K562 (cell line): ENCODE measurements around the gene ARHGAP12. TPM values are rescaled to one million over a fixed set of nuclear protein-coding genes. Genes with fewer than 3 reads are reported as not detected.
A peak's percentile ranks its signal among the peaks of the same experiment; 100 is the strongest.

ENCODE experiments used
- ATAC-seq: fragments of 200-7000 bp; cut with Tn5 transposase; 3 replicates; pipeline ENCODE4 v1.9.1; 2020; ENCODE audit warnings: moderate library complexity
- BruUV-seq: library from RNA; stranded (reverse); fragments of 400-500 nt; replicated peaks from 2 replicates; lab custom pipeline; 2021; lab: Mats Ljungman, UMichigan
- CTCF ChIA-PET: fragments of 300-600 bp; formaldehyde crosslinking; extraction: SDS; loops from one replicate; lab custom pipeline; 2021; ENCODE audit warnings: low intra/inter-chr PET ratio; lab: Yijun Ruan, JAX
- POLR2A ChIA-PET: fragments of 300-600, 350-650 bp; sonication (Branson Sonifier 250); formaldehyde crosslinking; extraction: SDS; loops from one replicate; lab custom pipeline; 2021; ENCODE audit warnings: antibody characterized with exemption, inconsistent platforms; lab: Yijun Ruan, JAX
- DNase-seq, 4 experiments: peaks; one replicate each; pipeline versions ENCODE4 v3.0.0 to v3.0.0-alpha.2; 2011 to 2018; ENCODE audit warnings: low spot score in 3 of 4, mixed read lengths in 3 of 4; ENCODE audit errors: extremely low read depth in 1 of 4
- FAIRE-seq: peaks from 2 replicates; lab custom pipeline; 2011; peaks lifted over from hg19 to GRCh38; lab: Jason Lieb, UNC
- H2AFZ ChIP-seq: 2 replicates; pipeline ENCODE4 v1.6.0; 2011; ENCODE audit warnings: low read depth, low read length, control low read depth, inconsistent platforms
- H3K27ac ChIP-seq: fragments of 200-600 bp; 3 replicates; pipeline ENCODE4 v1.8.0; 2011; ENCODE audit warnings: low read depth, mild to moderate bottlenecking, control low read depth, inconsistent platforms, low read length, moderate library complexity, mixed read lengths; ENCODE audit errors: extremely low read depth
- H3K27me3 ChIP-seq, 2 experiments: fragments of 300-600 bp in 1 of 2; 2 replicates in 1 of 2; 3 replicates in 1 of 2; pipeline versions ENCODE4 v1.6.0 to v1.8.0; 2011; ENCODE audit warnings: inconsistent platforms in 2 of 2, low read length in 2 of 2, mild to moderate bottlenecking in 1 of 2, mixed read lengths in 1 of 2, moderate library complexity in 1 of 2; ENCODE audit not compliant: control insufficient read depth in 2 of 2, insufficient read depth in 2 of 2
- H3K36me3 ChIP-seq: fragments of 300-600 bp; 3 replicates; pipeline ENCODE4 v1.8.0; 2011; ENCODE audit warnings: mild to moderate bottlenecking, low read length, inconsistent platforms; ENCODE audit not compliant: control insufficient read depth, insufficient read depth
- H3K4me1 ChIP-seq, 2 experiments: fragments of 200-600 bp in 1 of 2; replicated peaks in 1 of 2; 2 replicates in 1 of 2; 3 replicates in 1 of 2; pipeline versions ENCODE4 v1.5.1 to v1.8.0; 2011; ENCODE audit warnings: inconsistent platforms in 2 of 2, low read length in 2 of 2, mild to moderate bottlenecking in 1 of 2, mixed read lengths in 1 of 2, moderate library complexity in 1 of 2; ENCODE audit not compliant: control insufficient read depth in 2 of 2, insufficient read depth in 2 of 2
- H3K4me2 ChIP-seq: 2 replicates; pipeline ENCODE4 v1.6.1; 2011; ENCODE audit warnings: low read length, control low read depth, inconsistent platforms, mixed read lengths; ENCODE audit not compliant: insufficient read depth
- H3K4me3 ChIP-seq: fragments of 200-600 bp; sonication (generic), shearing (Covaris generic); 2 replicates; pipeline ENCODE4 v1.5.1; 2016; ENCODE audit warnings: control low read depth, inconsistent platforms
- H3K79me2 ChIP-seq: fragments of 200-600 bp; 3 replicates; pipeline ENCODE4 v1.8.0; 2011; ENCODE audit warnings: low read length, inconsistent platforms; ENCODE audit not compliant: control insufficient read depth, insufficient read depth
- H3K9ac ChIP-seq, 2 experiments: 2 replicates each; pipeline versions ENCODE4 v1.6.0 to v1.6.1; 2011; ENCODE audit warnings: low read depth in 2 of 2, low read length in 2 of 2, control low read depth in 1 of 2, inconsistent platforms in 1 of 2, mild to moderate bottlenecking in 1 of 2, mixed read lengths in 1 of 2; ENCODE audit not compliant: insufficient read depth in 1 of 2
- H3K9me1 ChIP-seq: one replicate; pipeline ENCODE4 v1.6.0; 2011; ENCODE audit warnings: inconsistent platforms, mild to moderate bottlenecking, low read length, moderate library complexity; ENCODE audit not compliant: control insufficient read depth, insufficient read depth
- H3K9me3 ChIP-seq: replicated peaks from 2 replicates; pipeline ENCODE4 v1.5.1; 2011; ENCODE audit warnings: low read depth, low read length, inconsistent platforms; ENCODE audit not compliant: control insufficient read depth, insufficient read depth
- H4K20me1 ChIP-seq: replicated peaks from 2 replicates; pipeline ENCODE4 v1.6.1; 2011; ENCODE audit warnings: low read length, inconsistent platforms, mixed read lengths; ENCODE audit not compliant: control insufficient read depth, insufficient read depth
- CEBPB ChIP-seq: fragments of 450-650 bp; IDR thresholded peaks from 2 replicates; pipeline ENCODE4 v1.6.1; 2016; ENCODE audit warnings: missing genetic modification characterization, missing compliant biosample characterization
- CEBPG ChIP-seq, 3 experiments: fragments of 200-800 bp in 1 of 3; sonication (Bioruptor generic) in 1 of 3; sonication (generic) in 1 of 3; formaldehyde crosslinking in 1 of 3; IDR thresholded peaks in 2 of 3; conservative IDR thresholded peaks in 1 of 3; 2 replicates each; pipeline versions ENCODE4 v1.6.1 to v1.8.0; 2016 to 2022; ENCODE audit warnings: missing compliant biosample characterization in 2 of 3, missing genetic modification characterization in 2 of 3, mild to moderate bottlenecking in 1 of 3, missing genetic modification reagents in 1 of 3
- HNRNPUL1 ChIP-seq: fragments of 200-400 bp; formaldehyde crosslinking; IDR thresholded peaks from 2 replicates; pipeline ENCODE4 v1.6.1; 2017; ENCODE audit warnings: low read length
- JUN ChIP-seq, 2 experiments: sonication (generic) in 1 of 2; formaldehyde crosslinking in 1 of 2; IDR thresholded peaks; 2 replicates each; pipeline versions ENCODE4 v1.6.1 to v1.8.0; 2012 to 2022; ENCODE audit warnings: borderline replicate concordance in 2 of 2, mild to moderate bottlenecking in 2 of 2, improper control_type of control experiment in 1 of 2, low read depth in 1 of 2, low read length in 1 of 2, missing genetic modification reagents in 1 of 2
- MAFK ChIP-seq: IDR thresholded peaks from 2 replicates; pipeline ENCODE4 v1.6.1; 2011; ENCODE audit warnings: low read length, improper control_type of control experiment
- VEZF1 ChIP-seq: fragments of 200-800 bp; sonication (Bioruptor generic); IDR thresholded peaks from 2 replicates; pipeline ENCODE4 v1.6.1; 2017; ENCODE audit warnings: missing genetic modification characterization, missing compliant biosample characterization
- ZNF639 ChIP-seq, 2 experiments: fragments of 200-800 bp in 1 of 2; sonication (Bioruptor generic) in 1 of 2; sonication (generic) in 1 of 2; formaldehyde crosslinking in 1 of 2; IDR thresholded peaks in 1 of 2; conservative IDR thresholded peaks in 1 of 2; 2 replicates each; pipeline versions ENCODE4 v1.5.0 to v1.6.1; 2016 to 2020; ENCODE audit warnings: missing compliant biosample characterization in 1 of 2, missing genetic modification characterization in 1 of 2, missing genetic modification reagents in 1 of 2
- WGBS: fragments of 100-300 bp; shearing (Covaris generic); methylation state at CpG from one replicate; pipeline ENCODE4 v1.1.6; 2016; ENCODE audit warnings: low coverage, mixed read lengths; ENCODE audit not compliant: insufficient coverage; ENCODE audit errors: missing lambda C conversion rate; 5-methylcytosine and 5-hydroxymethylcytosine counted together
- in situ Hi-C: fragments of 300-500 bp; cut with MboI; formaldehyde crosslinking; loops from 4 replicates; pipeline ENCODE4 v1.15.0; 2018; ENCODE audit warnings: inconsistent platforms, mixed read lengths
- intact Hi-C: fragments of 100-400 bp; cut with micrococcal nuclease; formaldehyde crosslinking; loops from 2 replicates; pipeline ENCODE4 v1.14.2; 2022
- polyA plus RNA-seq, 8 experiments: library from polyadenylated mRNA; depleted of rRNA in 4 of 8; stranded (reverse) in 5 of 8; unstranded in 3 of 8; fragments of >200 nt; fragmentation: Nextera tagmentation in 2 of 8; fragmentation: Illumina TruSeq in 1 of 8; extraction: Ambion mirVana in 2 of 8; extraction: Trizol in 1 of 8; gene quantifications; 2 replicates each; pipeline versions ENCODE4 v1.2.1 to v1.2.3, GENCODE V29; 2011 to 2014; ENCODE audit warnings: inconsistent platforms in 1 of 8, missing spikeins in 1 of 8
- total RNA-seq, 7 experiments: library from RNA; depleted of rRNA in 6 of 7; stranded (reverse); fragments of >200 nt in 6 of 7; fragmentation: Illumina TruSeq in 2 of 7; extraction: Trizol in 2 of 7; gene quantifications; 2 replicates each; pipeline versions ENCODE4 v1.2.1 to v1.2.3, GENCODE V29; 2011 to 2021; ENCODE audit warnings: low replicate concordance in 1 of 7

ARHGAP12 gene
- total and polyA plus RNA-seq, 9 of the 15 experiments (the other 6 are each of a cell fraction or from before 2014, with no cell fraction given): 4.4 to 18.7 (median 10.1) TPM

- FAIRE-seq (no peak), ATAC-seq (no peak), DNase-seq (no peak)
- H3K79me2 ChIP-seq: no peaks in the 10 kb centered on the region
- 12% methylated on average over 2 of the region's 2 CpGs for WGBS
- intact Hi-C loops (no loop called here), in situ Hi-C loops (no loop called here)
- TF ChIP-seq VEZF1 (CRISPR knock-in tag) (peak; percentile 47; the same call in 1 of the 2 replicates), MAFK (no peak)
- ChIA-PET CTCF (no interaction called here), POLR2A (no interaction called here)
- H3K27me3 ChIP-seq: no peaks in the 10 kb centered on the region
- H3K27ac ChIP-seq: no peak overlapping the region
- BruUV-seq: no TSS peak
- no peaks in the 10 kb centered on the region for H4K20me1 ChIP-seq
- no peaks in the 10 kb centered on the region for H3K9me1 ChIP-seq
- no peak overlapping the region for H3K4me2 ChIP-seq
- no peaks in the 10 kb centered on the region for H3K36me3 ChIP-seq
- H2AFZ ChIP-seq: no peak overlapping the region
- peaks cover 5 to 26% of the 10 kb centered on the region in 2 experiments; a peak in 3 of 5 replicates for H3K4me1 ChIP-seq
- no peak overlapping the region for H3K9ac ChIP-seq
- H3K9me3 ChIP-seq: peaks cover 10% of the 10 kb centered on the region
- no peak overlapping the region for H3K4me3 ChIP-seq
These were observed 30.2 kb upstream of the ARHGAP12 start for GRCh38 chr10:31958856-31959255.

- Histone ChIP-seq H3K9ac (no peak overlapping the region), H2AFZ (no peak overlapping the region), H3K4me1 (peaks cover 6 to 20% of the 10 kb centered on the region in 2 experiments; a peak in 3 of 5 replicates), H3K79me2 (no peaks in the 10 kb centered on the region), H3K9me1 (no peaks in the 10 kb centered on the region), H3K4me3 (no peak overlapping the region), H4K20me1 (no peaks in the 10 kb centered on the region), H3K4me2 (no peak overlapping the region), H3K27me3 (no peaks in the 10 kb centered on the region), H3K36me3 (no peaks in the 10 kb centered on the region), H3K27ac (no peak overlapping the region), H3K9me3 (peaks cover 10% of the 10 kb centered on the region)
- no TSS peak for BruUV-seq
- ChIA-PET CTCF (no interaction called here), POLR2A (interaction anchor here (0.6 to 1.0 kb wide), 2 partner anchors 9 to 29 kb away, joined by 3 read pairs; no protein-coding TSS in a partner anchor)
- WGBS: 69% methylated on average over 5 of the region's 5 CpGs
- intact Hi-C loops (no loop called here), in situ Hi-C loops (no loop called here)
- DNase-seq: no peak
- no peak for ATAC-seq
- FAIRE-seq: no peak
- TF ChIP-seq HNRNPUL1 (no peak), ZNF639 (CRISPR knock-in tag; conservative IDR thresholded peaks at IDR 0.05 in 1 of 2, IDR thresholded peaks at IDR 0.05 in 1 of 2) (no peak), CEBPG (CRISPR knock-in tag; IDR thresholded peaks at IDR 0.05) (no peak), CEBPG (tag; conservative IDR thresholded peaks at IDR 0.05 in 1 of 2, IDR thresholded peaks at IDR 0.05 in 1 of 2) (0 out of 4 replicates have a peak, but pooled peaks of 1 of the 2 experiments have one; percentile 13), JUN (IDR thresholded peaks at IDR 0.05; ENCODE audit: borderline replicate concordance, low read depth, low read length) (no peak), JUN (CRISPR knock-in tag; IDR thresholded peaks at IDR 0.05; ENCODE audit: borderline replicate concordance) (no peak), CEBPB (tag) (peak; percentile 55)
These were observed 27.7 kb upstream of the ARHGAP12 start for GRCh38 chr10:31956200-31956946.
